SK-N-MC (cell line): ENCODE results near the gene ATP6V1A.

Source experiments
- EZH2 ChIP-seq: fragments of 200-600 bp; sonication (generic); IDR thresholded peaks from one replicate; pipeline ENCODE4 v1.6.1; 2017; ENCODE audit warnings: antibody characterized with exemption
- FOXP2 ChIP-seq: optimal IDR thresholded peaks from 2 replicates; pipeline ENCODE3; 2011; ENCODE audit warnings: mild to moderate bottlenecking, moderate library complexity; ENCODE audit not compliant: insufficient read depth; ENCODE audit errors: extremely low read length, control extremely low read depth
- POLR2AphosphoS5 ChIP-seq: IDR thresholded peaks from 2 replicates; pipeline ENCODE4 v1.6.1; 2012; ENCODE audit warnings: mild to moderate bottlenecking, low read depth, low read length, borderline replicate concordance

DNA sequence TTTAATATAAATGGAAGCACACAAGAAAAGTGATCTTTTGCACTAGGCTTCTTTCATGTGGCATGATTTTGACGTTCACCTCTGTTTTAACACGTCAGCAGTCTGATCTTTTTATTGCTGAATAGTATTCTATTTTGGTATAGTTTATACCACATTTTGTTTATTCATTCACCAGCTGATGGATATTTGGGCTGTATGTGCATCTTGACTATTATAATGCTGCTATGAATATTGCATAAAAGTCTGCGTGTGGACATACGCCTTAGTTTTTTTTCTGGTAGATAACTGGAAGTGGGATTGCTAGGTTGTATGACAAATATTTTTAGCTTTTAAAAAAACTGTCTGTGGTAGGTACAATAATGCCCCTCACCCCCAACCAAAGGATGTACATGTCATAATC lies 15.1 kb upstream of the ATP6V1A start:
- no peak for TF ChIP-seq POLR2AphosphoS5
- TF ChIP-seq EZH2: no peak
- TF ChIP-seq FOXP2: no peak
